ENCODE measurements around the gene VGLL1. TPM values are rescaled to one million over a fixed set of nuclear protein-coding genes. Genes with fewer than 3 reads are reported as not detected.

Gene VGLL1
- total RNA-seq, 1 experiment from 2014 or later: not detected

DNA sequence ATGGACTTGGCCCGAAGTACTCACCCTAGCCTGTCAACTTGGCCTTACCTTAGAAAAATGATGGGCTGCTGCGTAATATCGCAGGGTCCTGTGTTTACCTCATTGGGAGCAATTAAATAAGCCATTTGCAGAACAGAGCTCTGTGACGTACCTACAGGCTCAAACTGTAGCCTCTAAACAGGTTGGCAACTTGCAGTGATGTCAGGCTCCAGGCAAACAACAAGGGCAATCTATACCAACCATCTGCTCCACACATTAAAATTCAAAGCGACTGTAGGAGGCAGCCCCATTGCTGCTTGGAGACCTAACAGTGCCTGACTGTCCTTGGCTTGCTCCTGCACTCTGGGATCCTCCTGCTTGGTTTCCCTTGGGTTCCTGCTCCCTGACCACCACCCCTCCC lies 17.2 kb downstream of the VGLL1 start:
- DNase-seq (ENCODE audit: extremely low read depth, low read depth): no peak

GRCh38 chrX:136551410-136551809 lies 19.4 kb downstream of the VGLL1 start:
- DNase-seq (ENCODE audit: extremely low read depth, low read depth): no peak

GRCh38 chrX:136555694-136556093 lies 23.7 kb downstream of the VGLL1 start:
- no peak for DNase-seq (ENCODE audit: extremely low read depth, low read depth)

- DNase-seq (ENCODE audit: extremely low read depth, low read depth): no peak
Observed at GRCh38 chrX:136572030-136572429, 40.0 kb downstream of the VGLL1 start.

DNA sequence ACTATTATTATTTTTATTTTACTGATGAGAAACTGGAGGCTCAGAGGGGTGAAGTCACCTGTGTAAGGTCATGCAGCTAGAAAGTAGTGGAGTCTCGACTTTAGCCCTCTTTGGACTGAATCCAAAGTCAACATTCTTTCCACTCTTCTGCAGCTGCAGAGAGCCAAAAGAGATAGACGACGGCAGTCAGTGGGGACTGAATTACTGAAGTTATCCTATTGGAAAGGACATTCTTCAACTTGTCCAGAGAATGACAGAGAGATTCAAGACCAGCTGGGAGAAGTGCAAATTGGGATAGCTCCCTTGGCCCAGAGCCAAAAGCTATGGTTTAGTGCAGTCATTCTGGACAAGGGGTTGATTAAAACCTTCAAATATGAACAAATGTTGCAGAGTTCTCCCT lies 42.5 kb downstream of the VGLL1 start:
- DNase-seq (ENCODE audit: extremely low read depth, low read depth): no peak

- DNase-seq (ENCODE audit: extremely low read depth, low read depth): peak; percentile 40
Observed at GRCh38 chrX:136577552-136577951, 45.5 kb downstream of the VGLL1 start.

DNA sequence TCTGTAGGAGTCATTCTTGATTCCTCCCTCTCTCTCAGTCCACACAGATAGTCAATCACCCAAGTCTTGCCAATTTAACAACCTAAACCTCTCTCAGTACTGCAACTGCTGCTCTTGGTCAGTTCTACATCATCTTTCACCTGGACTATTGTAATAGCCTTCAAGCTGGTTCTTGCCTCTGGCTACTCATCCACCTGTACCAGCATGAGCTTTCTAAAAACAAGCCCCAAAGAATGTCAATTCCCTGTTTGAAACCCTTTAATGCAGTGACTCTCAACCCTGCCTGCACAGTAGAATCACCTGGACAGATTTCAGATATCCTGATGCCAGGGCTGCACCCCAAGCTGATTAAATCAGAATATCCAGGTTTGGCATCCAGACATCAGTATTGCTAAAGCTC lies 48.3 kb downstream of the VGLL1 start:
- no peak for DNase-seq (ENCODE audit: extremely low read depth, low read depth)

DNA sequence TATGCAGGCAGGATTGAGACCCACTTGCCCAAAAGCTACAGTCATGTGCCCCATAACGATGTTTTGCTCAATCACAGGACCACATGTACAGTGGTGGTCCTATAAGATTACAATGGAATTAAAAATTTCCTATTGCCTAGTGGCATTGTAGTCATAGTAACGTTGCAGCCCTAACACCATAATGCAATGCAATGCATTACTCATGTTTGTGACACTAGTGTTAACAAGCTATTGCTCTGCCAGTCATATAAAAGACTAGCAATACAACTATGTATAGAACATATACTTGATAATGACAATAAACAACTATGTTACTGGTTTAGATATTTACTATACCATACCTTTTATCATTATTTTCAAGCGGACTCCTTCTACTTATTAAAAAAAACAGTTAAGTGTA lies 50.6 kb downstream of the VGLL1 start:
- DNase-seq (ENCODE audit: extremely low read depth, low read depth): no peak

GRCh38 chrX:136584545-136584944 lies 52.5 kb downstream of the VGLL1 start:
- no peak for DNase-seq (ENCODE audit: extremely low read depth, low read depth)

DNA sequence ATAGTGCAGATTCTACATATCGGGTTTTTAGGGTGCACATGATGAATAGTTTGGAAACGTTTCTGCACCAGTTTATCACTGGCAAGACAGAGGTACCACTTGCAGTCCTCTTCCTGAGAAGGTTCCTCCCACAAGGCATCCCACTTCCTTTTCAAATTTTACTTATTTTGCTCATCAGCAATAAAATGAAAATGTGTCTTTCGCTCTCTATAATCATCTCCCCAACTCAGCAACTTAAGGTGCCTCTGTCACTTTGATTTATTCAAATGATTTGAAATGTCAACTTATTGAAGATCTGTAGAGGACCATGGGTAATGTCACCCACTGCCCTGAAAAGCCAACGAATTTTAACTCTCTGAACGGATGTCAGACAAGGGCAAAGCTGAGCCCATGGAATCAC lies 53.2 kb downstream of the VGLL1 start:
- no peak for DNase-seq (ENCODE audit: extremely low read depth, low read depth)

DNA sequence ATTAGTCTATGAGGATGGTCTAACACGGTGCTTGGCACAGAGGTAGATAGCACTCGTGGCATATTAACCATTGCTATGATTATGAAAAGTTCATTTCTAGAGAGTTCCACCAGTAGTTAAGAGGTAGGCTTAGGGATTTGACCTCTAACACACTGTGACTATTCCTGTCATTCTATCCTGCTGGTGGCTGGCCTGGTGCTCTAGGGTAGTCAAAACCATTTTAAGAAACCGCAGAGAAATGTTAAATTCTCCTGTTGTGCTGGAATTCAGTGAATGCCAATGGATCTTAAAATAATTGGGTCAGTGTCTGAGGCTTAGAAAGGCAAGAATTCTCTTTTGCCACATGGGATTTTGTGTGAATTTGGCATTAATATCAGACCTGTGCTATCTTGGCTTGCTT lies 53.9 kb downstream of the VGLL1 start:
- DNase-seq (ENCODE audit: extremely low read depth, low read depth): no peak

GRCh38 chrX:136586386-136586785 lies 54.4 kb downstream of the VGLL1 start:
- peak; percentile 40 for DNase-seq (ENCODE audit: extremely low read depth, low read depth)

DNA sequence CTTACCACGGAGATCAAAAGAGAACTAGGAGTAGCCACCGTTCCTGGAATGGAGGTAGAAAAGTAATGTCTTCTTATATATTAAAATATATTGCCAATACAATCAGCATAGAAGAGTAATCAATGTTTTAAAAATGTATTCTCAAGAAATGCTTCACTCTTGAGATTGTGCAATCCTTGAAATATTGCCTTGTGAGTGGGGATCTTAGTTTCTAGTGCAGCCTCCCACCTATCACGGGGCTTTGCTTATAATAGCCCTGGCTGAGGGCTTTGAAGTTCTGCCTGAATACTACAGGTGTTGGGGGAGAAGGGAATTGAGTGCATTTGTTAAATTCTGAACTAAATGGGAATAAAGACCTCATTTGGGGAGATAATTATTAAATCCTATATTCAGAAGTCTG lies 55.5 kb downstream of the VGLL1 start:
- DNase-seq (ENCODE audit: extremely low read depth, low read depth): no peak

GRCh38 chrX:136588036-136588435 lies 56.0 kb downstream of the VGLL1 start:
- no peak for DNase-seq (ENCODE audit: extremely low read depth, low read depth)

DNA sequence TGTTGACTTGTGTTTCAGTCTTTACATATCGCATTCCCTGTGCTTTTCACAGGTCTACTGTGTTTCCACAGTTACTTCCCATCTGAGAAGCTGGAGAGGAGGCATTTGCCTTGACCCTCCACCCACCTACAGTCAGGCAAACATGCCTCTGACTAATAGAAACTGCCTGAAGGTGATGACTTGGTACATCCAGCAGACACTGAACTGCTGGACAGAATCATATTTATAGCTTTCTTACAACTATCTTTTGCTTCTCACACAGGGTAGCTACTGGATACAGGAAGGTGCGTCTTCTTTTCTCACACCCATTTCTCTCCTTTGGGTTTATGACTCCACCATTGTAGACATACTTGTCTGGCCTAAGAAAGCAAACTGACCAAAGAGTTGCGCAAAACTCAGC lies 58.0 kb downstream of the VGLL1 start:
- peak; percentile 5 for DNase-seq (ENCODE audit: extremely low read depth, low read depth)

DNA sequence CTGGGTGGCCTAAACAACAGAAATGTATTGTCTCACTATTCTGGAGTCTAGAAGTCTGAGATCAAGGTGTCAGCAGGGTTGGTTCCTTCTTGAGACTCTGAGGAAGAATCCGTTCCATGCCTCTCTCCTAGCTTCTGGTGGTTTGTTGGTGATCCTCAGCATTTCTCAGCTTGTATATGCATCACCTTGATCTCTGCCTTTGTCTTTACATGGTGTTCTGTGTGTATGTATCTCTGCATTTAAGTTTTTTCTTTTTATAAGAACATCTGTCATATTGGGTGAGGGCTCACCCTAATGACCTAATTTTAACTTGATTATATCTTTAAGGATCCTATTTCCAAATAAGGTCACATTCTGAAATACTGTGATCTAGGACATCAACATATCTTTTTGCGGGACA lies 65.3 kb downstream of the VGLL1 start:
- no peak for DNase-seq (ENCODE audit: extremely low read depth, low read depth)

- no peak for DNase-seq (ENCODE audit: extremely low read depth, low read depth)
Observed at GRCh38 chrX:136597954-136598353, 65.9 kb downstream of the VGLL1 start.

DNA sequence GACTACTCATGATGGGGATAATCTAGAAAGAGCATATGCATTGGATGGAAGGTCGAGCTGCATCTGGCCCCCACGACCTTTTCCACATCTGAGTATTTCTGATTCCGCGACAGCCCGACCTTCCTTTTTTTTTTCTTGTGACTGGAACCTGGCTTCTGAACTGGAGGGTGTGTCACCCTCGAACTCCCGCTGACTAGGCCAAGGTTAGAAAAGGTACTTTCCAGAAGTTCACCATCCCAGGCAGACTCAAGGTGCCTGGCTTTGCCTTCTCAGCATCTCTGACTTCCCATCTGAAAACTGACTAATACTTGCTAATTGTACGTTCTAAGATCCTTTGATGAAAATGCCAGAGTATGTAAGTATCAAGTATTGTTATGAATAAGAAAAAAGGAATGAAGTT lies 66.6 kb downstream of the VGLL1 start:
- DNase-seq (ENCODE audit: extremely low read depth, low read depth): no peak

GRCh38 chrX:136600059-136600458 lies 68.0 kb downstream of the VGLL1 start:
- DNase-seq (ENCODE audit: extremely low read depth, low read depth): no peak

Small RNA genes within 50 kb of the gene (small RNA-seq; reads per million reads assigned to genes)
- gene MIR934 (0 reads per million in 2 experiments), gene RF00019 (0 reads per million in 2 experiments), gene RNU6-320P (0 reads per million in 2 experiments)

Other genes with a start within 250 kb of the VGLL1 start
- gene ADGRG4, start 231.3 kb upstream of the VGLL1 start, total RNA-seq (2014; rRNA removed; shearing (Covaris generic)): not detected in 2 replicates
- not detected in 2 replicates for gene BRS3, start 44.3 kb upstream of the VGLL1 start, total RNA-seq (2014; rRNA removed; shearing (Covaris generic))
- 62.4 and 63.5 TPM in 2 replicates for gene HTATSF1, start 34.6 kb upstream of the VGLL1 start, total RNA-seq (2014; rRNA removed; shearing (Covaris generic))
- gene CD40LG, start 115.9 kb downstream of the VGLL1 start, total RNA-seq (2014; rRNA removed; shearing (Covaris generic)): not detected in 2 replicates
- 2.7 and 3.4 TPM in 2 replicates for gene ARHGEF6, start 248.7 kb downstream of the VGLL1 start, total RNA-seq (2014; rRNA removed; shearing (Covaris generic))

Data from NCI-H460 (cell line).